Hepatocyte (in vitro differentiated cells): Measurements from ENCODE around the gene ROR1.

Source experiments
- EZH2 ChIP-seq: fragments of 200-600 bp; sonication (generic); IDR thresholded peaks from 2 replicates; pipeline ENCODE4 v1.6.1; 2016; ENCODE audit warnings: antibody characterized with exemption, mild to moderate bottlenecking, borderline replicate concordance
- EZH2phosphoT487 ChIP-seq: fragments of 200-600 bp; sonication (generic); IDR thresholded peaks from one replicate; pipeline ENCODE4 v1.6.1; 2018; ENCODE audit warnings: antibody characterized with exemption, mild to moderate bottlenecking, low read depth, moderate library complexity; ENCODE audit not compliant: unreplicated experiment, severe bottlenecking
- TF ChIP-seq, protein P1 (sequence below): fragments of 200-600 bp; sonication (generic); IDR thresholded peaks from 2 replicates; pipeline ENCODE4 v1.5.1; 2016; ENCODE audit warnings: antibody characterized with exemption, mild to moderate bottlenecking; ENCODE audit not compliant: poor library complexity

- TF ChIP-seq, protein P1, sequence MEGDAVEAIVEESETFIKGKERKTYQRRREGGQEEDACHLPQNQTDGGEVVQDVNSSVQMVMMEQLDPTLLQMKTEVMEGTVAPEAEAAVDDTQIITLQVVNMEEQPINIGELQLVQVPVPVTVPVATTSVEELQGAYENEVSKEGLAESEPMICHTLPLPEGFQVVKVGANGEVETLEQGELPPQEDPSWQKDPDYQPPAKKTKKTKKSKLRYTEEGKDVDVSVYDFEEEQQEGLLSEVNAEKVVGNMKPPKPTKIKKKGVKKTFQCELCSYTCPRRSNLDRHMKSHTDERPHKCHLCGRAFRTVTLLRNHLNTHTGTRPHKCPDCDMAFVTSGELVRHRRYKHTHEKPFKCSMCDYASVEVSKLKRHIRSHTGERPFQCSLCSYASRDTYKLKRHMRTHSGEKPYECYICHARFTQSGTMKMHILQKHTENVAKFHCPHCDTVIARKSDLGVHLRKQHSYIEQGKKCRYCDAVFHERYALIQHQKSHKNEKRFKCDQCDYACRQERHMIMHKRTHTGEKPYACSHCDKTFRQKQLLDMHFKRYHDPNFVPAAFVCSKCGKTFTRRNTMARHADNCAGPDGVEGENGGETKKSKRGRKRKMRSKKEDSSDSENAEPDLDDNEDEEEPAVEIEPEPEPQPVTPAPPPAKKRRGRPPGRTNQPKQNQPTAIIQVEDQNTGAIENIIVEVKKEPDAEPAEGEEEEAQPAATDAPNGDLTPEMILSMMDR, result no peak
- TF ChIP-seq EZH2phosphoT487 (no peak), EZH2 (no peak)
Observed at GRCh38 chr1:63799307-63799706, 25.5 kb downstream of the ROR1 start.
